ENCODE results near the gene ESYT3.
"Not testable (repeated sequence)": the region's sequence is repeated elsewhere in the genome, so short reads cannot be mapped to it uniquely, and the experiment has no call there.

Gene ESYT3

DNA sequence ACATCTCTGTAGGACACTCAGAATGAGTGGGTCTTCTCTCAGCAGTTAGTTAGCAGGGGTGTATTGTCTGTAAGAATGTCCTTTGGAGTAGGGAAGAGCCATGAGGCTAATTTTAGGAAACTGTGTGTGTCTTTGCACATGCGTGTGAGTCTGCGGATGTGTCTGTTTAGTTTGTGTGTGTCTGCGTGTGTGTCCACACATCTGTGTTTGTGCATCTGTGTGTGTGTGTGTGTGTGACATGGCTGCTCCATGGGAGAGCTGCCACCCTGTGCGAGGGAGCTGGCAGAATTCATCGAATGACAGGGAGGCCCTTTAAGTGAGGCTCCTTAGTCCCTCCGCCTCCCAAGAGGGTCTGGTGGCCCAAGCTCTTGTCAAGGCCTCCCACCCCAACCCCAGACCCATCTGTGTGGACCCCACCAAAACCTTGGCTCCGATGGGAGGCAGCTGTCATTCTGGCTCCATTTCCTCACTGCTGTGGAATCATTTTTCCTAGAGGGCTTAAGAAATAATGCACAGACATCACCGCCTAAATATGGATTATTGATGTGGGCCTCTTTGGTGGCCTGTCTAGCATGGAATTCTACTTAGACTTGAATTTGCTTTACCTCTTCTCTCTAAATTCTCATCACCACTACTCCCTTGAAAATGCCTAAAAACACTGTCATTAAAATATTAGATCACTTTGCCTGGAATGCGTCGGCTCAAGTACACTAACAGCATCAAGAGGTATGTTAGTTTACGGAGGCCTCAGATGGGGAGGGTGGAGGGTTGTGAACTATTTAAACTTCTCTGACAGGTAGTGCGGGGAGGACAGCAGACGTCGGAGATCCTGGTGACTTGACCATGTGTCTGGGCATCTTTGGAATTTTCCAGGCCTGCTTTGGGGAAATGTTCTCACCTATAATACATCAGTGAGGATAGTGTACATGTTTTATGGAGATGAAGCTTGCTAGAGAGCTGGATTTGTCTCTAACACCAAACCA, 9.4 kb downstream of the ESYT3 start:
- DNase-seq (ENCODE audit: low spot score) = no peak

DNA sequence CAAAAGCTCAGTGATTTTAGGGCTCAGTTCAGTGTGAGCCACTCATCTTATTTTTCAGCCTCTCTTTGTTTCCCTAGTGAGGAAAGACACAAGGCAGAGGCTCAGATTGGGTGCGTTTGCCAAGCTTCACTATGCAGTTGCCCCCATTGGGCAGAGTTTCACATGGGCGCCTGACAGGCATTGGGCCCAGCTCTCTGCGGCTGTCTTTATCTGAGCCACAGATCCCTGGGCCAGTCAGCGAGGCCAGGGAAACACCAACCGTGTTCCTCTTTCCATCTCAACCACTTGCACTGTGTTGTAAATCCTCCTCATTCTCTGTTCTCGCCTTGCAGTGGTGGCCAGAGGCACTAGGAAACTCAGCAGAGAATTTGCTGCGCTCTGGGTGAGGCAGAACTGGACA, 10.8 kb downstream of the ESYT3 start:
- no peak for DNase-seq (ENCODE audit: low spot score)

DNA sequence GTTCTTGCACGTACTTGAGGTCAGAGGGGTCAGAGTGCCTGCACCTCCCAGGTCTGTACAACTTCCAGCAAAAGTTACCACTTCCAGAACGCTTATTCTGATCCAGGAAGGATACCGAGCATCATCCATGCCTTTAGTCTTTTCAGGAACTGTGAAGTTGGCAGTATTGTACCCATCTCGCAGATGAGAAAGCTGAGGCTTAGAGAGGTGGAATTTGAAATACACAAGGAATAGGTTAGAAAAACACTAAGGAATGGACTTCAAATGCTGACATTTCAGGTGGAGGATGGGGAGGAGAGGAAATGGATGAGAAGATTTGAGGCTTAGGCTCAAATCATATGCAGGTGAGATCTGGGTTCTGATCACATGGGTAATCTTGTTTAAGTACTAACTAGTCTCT, 11.2 kb downstream of the ESYT3 start:
- no peak for DNase-seq (ENCODE audit: low spot score)

DNA sequence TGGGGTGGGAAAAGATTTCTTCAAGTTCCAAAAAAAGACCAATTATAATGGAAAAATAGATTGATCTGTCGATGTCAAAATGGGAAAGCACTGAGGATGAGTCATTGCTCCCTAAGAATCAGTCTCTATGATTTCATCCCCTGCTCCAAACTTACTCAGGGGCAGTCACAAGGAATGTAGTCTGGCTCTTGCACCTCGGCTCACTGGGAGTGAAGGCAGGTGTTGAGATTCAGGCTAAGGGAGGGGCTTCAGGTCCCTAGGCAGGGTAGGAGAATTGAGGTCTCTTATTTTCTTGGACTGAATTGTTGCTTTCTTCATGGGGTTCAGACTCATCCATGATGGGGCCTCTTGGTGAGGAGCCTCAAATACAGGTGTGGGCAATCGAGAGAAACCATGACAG, 14.2 kb downstream of the ESYT3 start:
- no peak for DNase-seq (ENCODE audit: low spot score)

DNA sequence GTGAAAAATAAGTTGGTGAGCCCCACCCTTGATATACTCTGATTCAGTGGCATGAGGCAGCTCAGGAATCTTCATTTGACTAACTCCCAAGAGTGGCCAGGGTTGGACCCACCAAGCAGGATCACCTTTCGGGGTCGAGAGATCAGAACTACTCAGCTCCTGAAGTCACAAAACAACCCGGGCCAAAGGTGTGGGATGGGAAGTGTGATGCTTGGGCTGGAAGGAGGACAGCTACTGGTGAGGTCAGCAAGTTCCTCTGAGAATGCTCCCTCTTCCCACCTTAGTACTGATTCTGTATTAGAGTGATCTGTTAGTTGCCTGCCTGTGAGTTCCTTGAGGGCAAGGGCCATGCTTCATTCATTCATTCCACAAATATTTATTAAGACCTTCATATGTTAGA, 15.1 kb downstream of the ESYT3 start:
- DNase-seq (ENCODE audit: low spot score) = no peak

DNA sequence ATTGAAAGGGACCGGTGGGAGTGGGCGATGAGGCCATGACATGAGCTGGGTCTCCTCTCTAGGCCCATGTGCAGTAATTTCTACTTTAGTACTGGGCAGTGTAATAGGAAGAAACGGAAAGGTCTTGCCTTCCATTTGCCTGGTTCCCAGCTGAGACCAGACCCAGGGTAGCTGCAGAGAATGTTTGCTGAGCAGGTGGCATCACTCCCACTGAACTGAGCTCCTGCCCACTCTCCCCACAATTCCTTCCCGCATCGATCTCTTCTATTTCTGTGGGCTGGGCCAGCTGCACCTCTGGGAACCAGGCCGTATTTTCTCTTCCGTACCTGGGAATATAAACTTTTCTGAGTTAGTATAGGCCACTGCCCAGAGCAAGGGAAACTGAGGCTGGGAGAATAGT, 15.8 kb downstream of the ESYT3 start:
- no peak for DNase-seq (ENCODE audit: low spot score)

DNA sequence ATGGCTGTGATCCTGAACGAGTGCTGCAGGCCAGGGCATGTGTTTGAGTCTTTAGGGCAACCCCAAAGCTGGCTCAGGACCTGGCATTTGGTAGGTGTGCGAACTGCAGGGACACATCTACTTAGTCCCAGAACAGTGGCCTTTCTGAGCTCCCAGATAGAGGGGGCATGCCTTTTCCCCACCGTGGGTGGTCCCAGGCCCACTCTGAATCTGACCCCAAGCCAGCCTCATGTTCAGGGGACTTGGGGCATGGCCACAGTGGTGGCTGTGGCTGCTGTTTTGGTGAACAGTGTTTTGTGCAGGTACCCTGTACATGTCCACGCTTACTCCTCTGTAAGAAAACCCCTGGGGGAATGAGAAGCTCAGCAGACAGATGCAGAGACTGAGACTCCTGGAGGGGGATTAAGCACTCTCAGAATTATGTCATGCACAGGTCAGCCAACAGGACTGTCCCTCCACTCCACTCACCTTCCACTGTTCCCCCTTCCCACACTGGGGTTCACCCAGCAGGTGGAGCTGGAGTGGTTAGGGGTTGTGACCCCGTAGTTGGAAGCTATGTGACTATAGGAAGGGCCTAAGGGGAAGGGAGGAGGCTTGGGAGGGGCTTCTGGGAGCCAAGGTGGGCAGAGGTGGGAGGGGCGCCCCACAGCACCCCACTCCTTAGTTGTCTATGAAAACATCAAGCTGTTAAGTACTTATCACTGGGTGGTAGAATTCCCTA, 16.4 kb downstream of the ESYT3 start:
- no peak for DNase-seq (ENCODE audit: low spot score)

DNA sequence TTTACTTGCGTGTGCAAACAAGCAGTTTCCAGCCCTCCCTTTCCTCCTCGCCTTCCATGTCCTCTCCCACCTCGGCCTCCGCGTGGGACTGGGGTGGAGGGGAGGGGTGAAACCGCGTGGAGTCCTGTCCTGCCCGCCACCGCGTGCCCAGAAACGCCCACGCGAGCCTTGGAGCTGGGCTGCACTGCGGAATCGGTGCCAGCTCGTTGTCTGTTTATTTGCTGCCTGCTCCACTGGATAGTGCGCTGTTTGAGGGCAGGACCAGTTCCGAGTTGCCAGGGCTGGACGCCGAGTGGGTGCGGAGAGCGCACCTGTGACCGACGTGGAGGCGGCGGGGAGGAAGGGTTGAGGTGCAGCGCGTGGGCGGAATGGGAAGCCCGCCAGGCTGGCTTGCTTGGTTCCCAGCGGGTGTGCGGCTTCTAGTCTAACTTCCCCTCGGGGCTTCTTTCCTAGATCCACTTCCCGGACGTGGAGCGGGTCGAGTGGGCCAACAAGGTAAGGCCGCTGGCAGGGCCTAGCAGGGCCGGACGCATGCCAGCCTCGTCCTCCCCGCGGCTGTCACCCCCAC, 17.3 kb downstream of the ESYT3 start:
- DNase-seq (ENCODE audit: low spot score) = no peak

DNA sequence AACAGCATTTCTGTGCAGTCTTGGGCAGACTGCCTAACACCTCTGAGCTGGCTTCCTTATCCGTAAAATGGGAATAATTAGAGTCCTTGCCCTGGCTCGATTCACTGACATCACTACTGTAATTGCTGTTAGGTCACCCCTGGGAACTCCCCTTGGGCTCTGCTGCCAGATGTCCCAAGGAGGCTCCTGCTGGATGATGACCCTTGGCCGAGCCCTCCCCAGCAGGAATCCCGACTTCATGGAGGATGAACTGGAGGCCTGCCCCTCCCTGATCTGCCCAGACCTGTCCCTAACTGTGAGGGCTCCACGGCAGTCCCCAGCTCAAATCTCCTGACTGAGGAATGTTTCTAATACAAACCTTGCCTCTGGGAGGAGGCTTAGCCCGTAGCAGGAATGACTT, 18.0 kb downstream of the ESYT3 start:
- no peak for DNase-seq (ENCODE audit: low spot score)

DNA sequence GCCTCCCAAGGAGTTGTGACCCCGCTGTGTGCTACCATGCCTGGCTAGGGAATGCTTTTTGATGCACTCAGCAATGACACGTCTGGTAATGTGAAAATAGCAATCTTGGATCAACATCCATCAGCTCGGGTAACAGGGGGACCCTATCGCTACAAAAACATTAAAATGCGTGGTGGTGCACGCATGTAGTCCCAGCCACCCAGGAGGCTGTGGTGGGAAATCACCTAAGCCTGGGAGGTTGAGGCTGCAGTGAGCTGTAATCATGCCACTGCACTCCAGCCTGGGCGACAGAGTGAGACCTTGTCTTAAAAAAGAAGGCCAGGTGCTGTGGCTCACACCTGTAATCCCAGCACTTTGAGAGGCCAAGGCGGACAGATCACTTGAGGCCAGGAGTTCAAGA, 19.5 kb downstream of the ESYT3 start:
- DNase-seq (ENCODE audit: low spot score) = not testable (repeated sequence)

DNA sequence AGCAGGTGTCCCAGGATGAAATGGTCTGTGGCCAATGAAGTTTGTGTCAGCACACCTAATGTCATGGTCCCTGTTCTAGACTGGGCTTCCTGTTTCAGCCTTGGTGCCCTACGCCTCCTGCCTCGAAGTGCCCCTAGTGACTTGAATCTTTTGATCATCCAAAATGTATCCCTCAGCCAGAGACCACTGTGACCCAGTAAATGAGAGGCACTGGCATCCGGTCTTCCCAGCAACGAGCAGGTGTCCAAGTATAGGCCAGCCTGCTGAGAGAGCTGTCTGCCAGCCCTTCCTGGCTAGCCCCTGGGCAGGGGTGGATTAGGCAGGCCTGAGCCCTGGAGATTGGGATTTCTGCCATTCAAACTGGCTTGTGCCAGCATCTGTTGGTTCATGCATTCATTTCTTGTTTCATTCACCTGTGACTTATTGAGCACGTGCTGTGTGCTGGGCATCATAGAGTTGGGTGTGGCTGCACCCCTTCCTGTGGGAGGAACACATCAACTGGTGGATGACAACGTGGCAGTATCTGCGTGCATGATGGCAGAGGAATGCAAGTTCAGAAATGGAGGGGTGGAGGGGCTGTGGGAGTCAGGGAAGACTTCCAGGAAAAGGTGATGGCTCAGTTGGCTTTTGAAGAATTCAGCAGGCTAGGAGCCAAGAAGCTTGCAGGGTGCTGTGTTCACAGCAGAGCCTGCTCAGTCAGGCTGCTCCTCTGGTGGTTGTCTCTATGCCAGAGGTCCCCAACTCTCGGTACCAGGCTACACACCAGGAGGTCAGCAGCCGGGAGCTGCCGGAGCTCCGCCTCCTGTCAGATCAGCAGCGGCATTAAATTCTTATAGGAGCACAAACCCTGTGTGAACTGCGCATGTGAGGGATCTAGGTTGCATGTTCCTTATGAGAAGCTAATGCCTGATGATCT, 21.6 kb downstream of the ESYT3 start:
- DNase-seq (ENCODE audit: low spot score) = no peak

DNA sequence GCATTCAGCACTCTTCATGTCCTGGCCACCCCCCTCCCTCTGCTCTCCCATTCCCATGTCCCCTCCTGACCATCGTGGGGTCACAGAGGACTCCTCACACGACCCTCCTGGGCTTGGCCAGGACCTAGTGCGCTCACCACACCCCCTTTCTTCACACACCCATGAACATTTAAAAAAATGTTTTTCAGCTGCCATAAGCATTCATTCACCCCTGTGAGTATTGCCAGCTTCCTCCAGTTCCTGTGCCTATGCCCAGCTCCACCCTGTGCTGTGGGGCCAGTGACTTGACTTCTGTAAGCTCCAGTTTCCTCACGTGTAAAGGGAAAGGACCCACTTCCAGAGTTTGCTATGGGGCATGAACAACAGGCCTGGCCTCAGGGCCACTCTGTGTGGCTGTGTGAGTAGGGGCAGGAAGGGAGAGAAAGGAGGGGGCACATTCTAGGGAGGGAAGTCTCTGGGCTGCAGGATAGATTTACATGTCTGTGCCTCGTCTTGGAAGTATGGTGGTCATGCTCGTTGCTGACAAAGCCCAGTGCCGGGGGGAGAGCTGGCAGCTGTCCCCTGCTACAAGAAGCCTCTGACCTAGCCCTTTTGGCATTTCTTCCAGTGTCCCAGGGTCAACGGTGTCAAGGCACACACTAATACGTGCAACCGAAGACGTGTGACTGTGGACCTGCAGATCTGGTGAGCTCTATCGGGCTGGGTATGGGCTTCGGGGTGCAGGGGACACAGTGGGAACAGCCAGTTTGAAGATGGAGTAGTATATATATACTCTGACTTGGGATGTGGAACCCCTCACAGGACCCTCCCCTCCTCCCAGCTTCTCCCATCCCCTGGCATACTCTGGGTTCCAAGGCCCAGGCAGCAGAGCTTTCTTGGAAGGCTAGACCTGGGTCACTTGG, 22.8 kb downstream of the ESYT3 start:
- no peak for DNase-seq (ENCODE audit: low spot score)

DNA sequence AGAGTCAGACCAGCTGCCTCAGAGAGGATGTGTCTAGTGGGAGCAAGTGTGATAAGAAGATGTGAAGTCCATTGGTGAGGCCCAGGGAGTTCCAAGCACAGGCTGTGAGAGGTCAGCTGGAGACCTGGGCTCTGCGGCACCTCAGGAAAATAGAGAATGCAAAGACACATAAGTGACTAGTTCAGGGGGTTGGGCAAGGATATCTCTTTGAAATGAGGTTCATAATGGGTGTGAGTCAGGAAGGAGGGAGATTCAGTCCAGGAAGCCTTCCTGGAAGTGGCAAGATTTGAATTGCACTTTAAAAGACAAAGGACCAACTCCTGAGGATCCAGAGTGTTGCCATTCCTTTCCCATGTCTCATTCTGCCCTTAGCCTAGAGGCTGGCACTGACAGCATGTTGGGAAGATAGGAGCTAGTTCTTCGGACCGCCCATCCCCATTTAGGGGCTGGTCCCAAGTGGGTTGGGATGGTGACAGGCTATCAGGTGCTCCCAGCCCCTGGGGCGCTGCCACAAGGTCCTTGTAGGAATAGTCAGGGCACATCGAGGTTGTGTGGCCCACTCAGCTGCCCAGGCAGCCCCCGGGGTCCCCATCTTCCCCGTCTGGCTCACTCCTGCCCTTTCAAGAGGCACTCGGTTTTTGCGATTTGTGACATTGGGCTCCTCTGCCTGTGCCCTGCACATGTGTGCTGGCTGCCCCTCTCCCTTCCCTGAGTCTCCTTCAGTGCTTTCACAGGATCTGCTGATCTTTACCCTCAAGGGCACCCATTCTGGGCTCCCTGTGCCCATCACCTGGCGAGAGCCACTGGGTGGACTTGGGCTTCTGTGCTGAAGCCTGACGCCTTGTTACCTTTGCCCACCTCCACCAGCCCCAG, 23.7 kb downstream of the ESYT3 start:
- no peak for DNase-seq (ENCODE audit: low spot score)

DNA sequence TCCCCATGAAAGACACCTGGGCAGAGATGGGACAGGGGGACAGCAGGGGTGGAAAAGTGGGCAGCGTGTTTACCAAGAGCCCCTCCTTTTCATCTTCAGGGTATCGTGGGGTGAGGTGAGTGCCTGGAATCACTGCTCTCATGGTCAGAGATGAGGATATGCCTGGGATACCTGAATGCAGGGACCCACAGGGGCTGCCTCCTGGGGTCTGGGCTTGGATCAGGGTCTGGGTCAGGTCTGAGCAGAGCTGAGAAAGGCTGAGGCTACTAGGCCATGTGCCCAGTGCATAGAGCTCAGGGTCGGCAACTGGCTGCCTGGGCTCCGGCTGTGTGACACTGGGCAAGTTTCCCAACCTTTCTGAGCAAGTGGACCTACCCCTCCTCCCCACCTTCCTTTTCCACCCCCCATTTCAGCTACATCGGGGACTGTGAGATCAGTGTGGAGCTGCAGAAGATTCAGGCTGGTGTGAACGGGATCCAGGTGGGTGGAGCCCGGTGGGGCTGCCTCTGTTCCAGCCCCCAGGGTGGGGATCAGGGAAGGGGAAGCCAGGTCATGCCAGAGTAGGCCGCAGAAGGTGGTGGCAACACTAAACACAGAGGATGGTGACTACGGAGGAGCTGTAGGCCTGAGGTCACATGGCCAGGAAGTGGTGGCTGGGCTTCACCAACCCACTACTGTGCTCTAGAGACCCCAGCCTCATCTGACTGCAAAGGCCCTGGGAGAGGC, 24.5 kb downstream of the ESYT3 start:
- DNase-seq (ENCODE audit: low spot score) = no peak

DNA sequence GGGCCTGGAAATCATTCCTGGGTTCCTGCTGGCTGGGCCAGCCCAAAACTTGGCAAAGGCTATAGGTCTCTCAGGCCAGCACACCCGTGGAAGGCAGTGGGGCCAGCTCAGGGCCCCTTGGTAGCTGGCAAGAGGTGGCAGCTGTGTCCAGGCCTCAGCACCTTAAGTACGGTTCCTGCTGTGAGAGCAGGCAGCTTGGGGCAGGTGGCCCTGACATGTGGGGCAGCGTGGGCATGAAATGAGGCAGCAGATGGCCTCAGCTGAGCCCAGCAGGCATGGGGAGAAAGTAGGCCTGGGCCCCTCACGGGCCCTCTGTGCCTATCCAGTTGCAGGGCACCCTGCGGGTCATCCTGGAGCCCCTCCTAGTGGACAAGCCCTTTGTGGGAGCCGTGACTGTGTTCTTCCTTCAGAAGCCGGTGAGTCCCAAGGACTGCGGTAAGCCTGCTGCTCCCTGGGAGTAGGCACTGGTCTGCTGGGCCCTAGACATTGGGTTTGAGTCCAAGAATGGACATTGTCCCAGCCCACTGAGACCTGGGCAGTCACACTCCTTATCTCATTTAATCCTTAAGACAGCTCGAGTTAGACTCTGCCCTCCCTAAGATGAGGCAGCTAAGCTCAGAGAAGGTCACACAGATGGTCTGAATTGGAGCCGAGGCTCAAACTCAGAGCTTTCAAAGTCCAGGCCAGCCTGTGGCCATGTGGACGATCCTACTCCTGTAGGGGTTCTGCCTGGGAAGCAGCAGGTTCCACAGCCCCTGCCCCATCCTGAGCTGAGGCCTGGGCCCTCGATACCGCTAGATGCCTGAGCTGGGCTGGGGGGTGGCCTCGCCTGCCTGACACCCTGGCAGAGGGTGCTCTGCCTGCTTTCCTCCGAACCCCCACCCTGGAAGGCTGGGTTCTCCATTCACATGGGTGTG, 25.5 kb downstream of the ESYT3 start:
- DNase-seq (ENCODE audit: low spot score) = no peak

DNA sequence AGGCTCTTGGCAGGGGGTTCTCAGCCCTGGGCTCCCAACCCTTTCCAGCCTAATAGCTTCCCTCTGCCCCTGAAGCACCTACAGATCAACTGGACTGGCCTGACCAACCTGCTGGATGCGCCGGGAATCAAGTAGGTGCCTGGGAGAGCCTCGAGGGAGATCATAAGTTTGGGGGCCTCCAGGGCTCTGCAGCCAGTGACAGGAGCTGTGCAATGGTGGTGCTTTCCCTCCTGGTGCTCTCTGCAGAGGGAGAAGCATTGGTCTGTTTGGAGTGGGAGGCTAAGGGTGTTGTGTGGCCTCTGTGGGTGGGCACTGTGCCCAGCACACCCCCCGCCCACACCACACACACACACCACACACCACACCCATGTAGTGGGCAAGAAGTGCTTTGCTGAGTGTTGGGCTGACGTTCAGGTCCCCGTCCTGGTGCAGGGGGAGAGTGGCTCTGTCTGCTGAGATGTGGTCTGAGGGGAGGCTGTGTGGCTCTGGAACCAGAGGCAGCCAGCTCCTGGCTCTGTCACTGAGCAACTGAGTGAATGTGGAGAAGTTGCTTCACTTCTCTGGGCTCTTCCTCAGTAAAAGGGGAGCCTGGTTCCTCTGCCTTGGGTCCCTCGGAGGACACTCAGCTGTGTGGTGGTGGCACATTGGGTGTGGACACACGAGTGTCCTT, 26.3 kb downstream of the ESYT3 start:
- DNase-seq (ENCODE audit: low spot score) = no peak

DNA sequence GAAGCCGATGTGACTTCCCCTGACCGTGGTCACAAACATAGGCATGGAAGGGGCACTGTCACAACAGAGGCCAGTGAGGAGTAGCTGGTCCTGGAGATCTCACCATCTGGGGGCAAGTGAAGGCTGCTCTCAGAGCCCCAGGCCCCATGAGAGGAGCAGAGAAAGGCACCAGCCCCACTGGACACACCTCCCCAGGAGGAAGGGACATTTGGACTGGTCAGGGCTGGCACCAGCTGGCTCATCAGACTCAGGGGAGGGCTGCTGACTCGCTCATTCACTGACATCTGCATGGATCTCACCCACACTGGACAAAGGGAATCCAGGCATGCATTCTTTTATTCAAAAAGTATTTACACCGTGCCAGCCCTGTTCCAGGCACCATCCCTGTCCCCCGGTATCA, 26.8 kb downstream of the ESYT3 start:
- DNase-seq (ENCODE audit: low spot score) = no peak

Measured in pons (tissue), 1 donor.